WTC11 (cell line): Measurements from ENCODE around the gene FOXO3. TPM values are rescaled to one million over a fixed set of nuclear protein-coding genes. Genes with fewer than 3 reads are reported as not detected.

Experiments
- ATAC-seq: fragments of 200-7000 bp; cut with Tn5 transposase; 2 replicates; pipeline ENCODE4 v1.10.0; 2021; ENCODE audit warnings: mild to moderate bottlenecking, moderate library complexity
- CTCF ChIA-PET: fragments of 300-600 bp; sonication (Branson Sonifier 250); formaldehyde crosslinking; loops from one replicate; lab custom pipeline; 2021; ENCODE audit warnings: antibody characterized with exemption; lab: Charles Lee
- POLR2A ChIA-PET: fragments of 350-600 bp; sonication (Branson Sonifier 250); formaldehyde crosslinking; loops from one replicate; lab custom pipeline; 2021; ENCODE audit warnings: antibody characterized with exemption; lab: Charles Lee
- DNase-seq: peaks from one replicate; pipeline ENCODE4 v3.0.0; 2021; ENCODE audit warnings: low spot score
- H3K27ac Mint-ChIP-seq: 2 replicates; pipeline ENCODE4 v1.8.0; 2021; ENCODE audit warnings: mixed read lengths
- H3K27me3 Mint-ChIP-seq: 2 replicates; pipeline ENCODE4 v1.8.0; 2021; ENCODE audit warnings: low read depth, mild to moderate bottlenecking, moderate library complexity, mixed read lengths
- H3K36me3 Mint-ChIP-seq: 2 replicates; pipeline ENCODE4 v1.8.0; 2021; ENCODE audit warnings: mixed read lengths
- H3K4me1 Mint-ChIP-seq: 2 replicates; pipeline ENCODE4 v1.8.0; 2022; ENCODE audit warnings: mixed read lengths
- H3K4me3 Mint-ChIP-seq: 2 replicates; pipeline ENCODE4 v1.8.0; 2021; ENCODE audit warnings: mild to moderate bottlenecking, moderate library complexity, mixed read lengths
- H3K9me3 Mint-ChIP-seq: 2 replicates; pipeline ENCODE4 v1.8.0; 2021; ENCODE audit warnings: mixed read lengths
- ATF6 ChIP-seq: sonication (generic); formaldehyde crosslinking; IDR thresholded peaks from 2 replicates; pipeline ENCODE4 v1.8.1; 2023; ENCODE audit warnings: mild to moderate bottlenecking, missing genetic modification reagents
- E2F1 ChIP-seq: sonication (generic); formaldehyde crosslinking; IDR thresholded peaks from 2 replicates; pipeline ENCODE4 v1.8.0; 2022; ENCODE audit warnings: mild to moderate bottlenecking, missing genetic modification reagents
- E2F4 ChIP-seq: sonication (generic); formaldehyde crosslinking; IDR thresholded peaks from 2 replicates; pipeline ENCODE4 v1.8.1; 2022; ENCODE audit warnings: low read depth, mild to moderate bottlenecking, moderate library complexity, missing genetic modification reagents, borderline replicate concordance
- EMX1 ChIP-seq: fragments of 250-450 bp; sonication (Bioruptor Pico); IDR thresholded peaks from 2 replicates; pipeline ENCODE4 v1.8.0; 2021; ENCODE audit warnings: mild to moderate bottlenecking
- ESRRA ChIP-seq: sonication (generic); formaldehyde crosslinking; IDR thresholded peaks from 2 replicates; pipeline ENCODE4 v1.8.1; 2022; ENCODE audit warnings: mild to moderate bottlenecking, missing genetic modification reagents, borderline replicate concordance
- ETV6 ChIP-seq: sonication (generic); formaldehyde crosslinking; IDR thresholded peaks from 2 replicates; pipeline ENCODE4 v1.8.1; 2022; ENCODE audit warnings: mild to moderate bottlenecking, missing genetic modification reagents
- FOXK1 ChIP-seq: sonication (generic); formaldehyde crosslinking; IDR thresholded peaks from 2 replicates; pipeline ENCODE4 v1.8.0; 2022; ENCODE audit warnings: mild to moderate bottlenecking, moderate library complexity, missing genetic modification reagents
- IRF1 ChIP-seq: sonication (generic); formaldehyde crosslinking; IDR thresholded peaks from 2 replicates; pipeline ENCODE4 v1.8.0; 2023; ENCODE audit warnings: missing genetic modification reagents
- MYBL2 ChIP-seq: sonication (generic); formaldehyde crosslinking; IDR thresholded peaks from 2 replicates; pipeline ENCODE4 v1.8.1; 2023; ENCODE audit warnings: mild to moderate bottlenecking, moderate library complexity, missing genetic modification reagents
- NFATC4 ChIP-seq: fragments of 250-450 bp; sonication (Bioruptor Pico); IDR thresholded peaks from 2 replicates; pipeline ENCODE4 v1.9.0; 2021; ENCODE audit warnings: mild to moderate bottlenecking
- NFE2L1 ChIP-seq: sonication (generic); formaldehyde crosslinking; IDR thresholded peaks from 2 replicates; pipeline ENCODE4 v1.8.1; 2023; ENCODE audit warnings: missing genetic modification reagents
- NR1H2 ChIP-seq: sonication (generic); formaldehyde crosslinking; IDR thresholded peaks from 2 replicates; pipeline ENCODE4 v1.9.0; 2021; ENCODE audit warnings: mild to moderate bottlenecking, moderate library complexity, missing genetic modification reagents
- PREB ChIP-seq: sonication (generic); formaldehyde crosslinking; IDR thresholded peaks from 2 replicates; pipeline ENCODE4 v1.8.1; 2022; ENCODE audit warnings: mild to moderate bottlenecking, missing genetic modification reagents, moderate library complexity, borderline replicate concordance
- PRRX2 ChIP-seq: fragments of 250-450 bp; sonication (Bioruptor Pico); IDR thresholded peaks from 2 replicates; pipeline ENCODE4 v1.8.0; 2021; ENCODE audit warnings: mild to moderate bottlenecking
- SP1 ChIP-seq: sonication (generic); formaldehyde crosslinking; conservative IDR thresholded peaks from 2 replicates; pipeline ENCODE4 v1.8.1; 2022; ENCODE audit warnings: missing genetic modification reagents
- STAT6 ChIP-seq: sonication (generic); formaldehyde crosslinking; conservative IDR thresholded peaks from 2 replicates; pipeline ENCODE4 v1.8.1; 2023; ENCODE audit warnings: mild to moderate bottlenecking, low read depth, missing genetic modification reagents, moderate library complexity
- ZNF423 ChIP-seq: fragments of 250-450 bp; sonication (Bioruptor Pico); IDR thresholded peaks from 2 replicates; pipeline ENCODE4 v2.1.2; 2022; ENCODE audit warnings: mild to moderate bottlenecking, moderate library complexity
- ZNF671 ChIP-seq: fragments of 250-450 bp; sonication (Bioruptor Pico); IDR thresholded peaks from 2 replicates; pipeline ENCODE4 v1.8.0; 2021; ENCODE audit warnings: mild to moderate bottlenecking
- total RNA-seq: library from RNA; stranded (reverse); gene quantifications from 3 replicates; pipeline ENCODE4 v1.2.3, GENCODE V29; 2021
- TF ChIP-seq, protein P1 (sequence below): fragments of 250-450 bp; sonication (Bioruptor Pico); IDR thresholded peaks from 2 replicates; pipeline ENCODE4 v1.9.0; 2021; ENCODE audit warnings: moderate library complexity, mild to moderate bottlenecking, inconsistent platforms, borderline replicate concordance
- TF ChIP-seq, protein P2 (sequence below): fragments of 250-450 bp; sonication (Bioruptor Pico); IDR thresholded peaks from 2 replicates; pipeline ENCODE4 v1.9.0; 2021; ENCODE audit warnings: mild to moderate bottlenecking
- TF ChIP-seq, protein P3 (sequence below): sonication (generic); formaldehyde crosslinking; IDR thresholded peaks from 2 replicates; pipeline ENCODE4 v1.8.1; 2022; ENCODE audit warnings: missing genetic modification reagents, borderline replicate concordance

FOXO3 gene
- total RNA-seq, 1 experiment from 2014 or later: 15.6 TPM

DNA sequence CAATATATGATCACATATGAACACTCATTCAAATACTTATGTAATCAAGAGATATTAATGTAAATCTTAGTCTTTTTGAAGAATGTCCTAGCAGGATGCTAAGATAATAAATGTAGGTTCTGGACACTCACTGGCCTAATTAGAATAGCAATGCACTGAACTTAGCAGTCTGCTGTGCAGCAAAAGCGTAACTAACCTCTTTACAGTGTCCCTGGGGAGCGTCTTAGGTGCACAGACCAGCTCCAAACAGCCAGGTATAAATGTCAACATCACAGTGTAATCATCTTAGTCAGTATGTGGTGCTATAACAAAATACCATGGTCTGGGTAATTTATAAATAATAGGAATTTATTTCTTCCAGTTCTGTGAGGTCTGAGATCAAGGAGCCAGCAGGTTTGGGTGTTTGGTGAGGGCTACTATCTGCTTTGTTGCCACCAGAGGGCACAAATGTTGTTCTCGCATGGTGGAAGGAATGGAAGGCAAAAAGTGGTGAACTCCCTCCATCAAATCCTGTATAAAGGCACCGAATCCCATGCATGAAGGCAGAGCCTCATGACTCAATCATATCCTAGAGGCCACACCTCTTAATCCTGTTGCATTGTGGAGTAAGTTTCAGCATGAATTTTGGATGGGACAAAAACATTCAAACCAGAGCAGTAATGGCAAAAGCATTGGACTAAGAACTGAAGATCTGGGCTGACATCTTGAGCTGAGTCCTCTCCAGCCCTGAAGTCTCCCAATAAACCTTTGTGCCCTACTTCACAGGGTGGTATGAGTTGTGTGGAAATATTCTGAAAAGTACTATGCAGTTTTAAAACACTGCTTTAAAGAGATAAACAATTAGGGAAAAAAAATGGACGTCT, 41.8 kb upstream of the FOXO3 start (continued):
- TF ChIP-seq IRF1: no peak
- TF ChIP-seq E2F1 (CRISPR knock-in tag): no peak
- TF ChIP-seq, protein P1, sequence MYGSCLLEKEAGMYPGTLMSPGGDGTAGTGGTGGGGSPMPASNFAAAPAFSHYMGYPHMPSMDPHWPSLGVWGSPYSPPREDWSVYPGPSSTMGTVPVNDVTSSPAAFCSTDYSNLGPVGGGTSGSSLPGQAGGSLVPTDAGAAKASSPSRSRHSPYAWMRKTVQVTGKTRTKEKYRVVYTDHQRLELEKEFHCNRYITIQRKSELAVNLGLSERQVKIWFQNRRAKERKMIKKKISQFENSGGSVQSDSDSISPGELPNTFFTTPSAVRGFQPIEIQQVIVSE: no peak
- TF ChIP-seq ZNF671 (CRISPR knock-in tag): no peak
- TF ChIP-seq, protein P2, sequence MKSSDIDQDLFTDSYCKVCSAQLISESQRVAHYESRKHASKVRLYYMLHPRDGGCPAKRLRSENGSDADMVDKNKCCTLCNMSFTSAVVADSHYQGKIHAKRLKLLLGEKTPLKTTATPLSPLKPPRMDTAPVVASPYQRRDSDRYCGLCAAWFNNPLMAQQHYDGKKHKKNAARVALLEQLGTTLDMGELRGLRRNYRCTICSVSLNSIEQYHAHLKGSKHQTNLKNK (CRISPR knock-in tag): no peak
- no peak for TF ChIP-seq NR1H2 (CRISPR knock-in tag)
- TF ChIP-seq ATF6 (CRISPR knock-in tag): no peak
- TF ChIP-seq E2F4 (CRISPR knock-in tag): no peak
- no peak for TF ChIP-seq ZNF423 (CRISPR knock-in tag)
- TF ChIP-seq NFE2L1 (CRISPR knock-in tag): no peak
- no peak for TF ChIP-seq STAT6 (CRISPR knock-in tag)
- no peak for TF ChIP-seq PRRX2 (CRISPR knock-in tag)
- TF ChIP-seq, all 79 proteins: peak for 0

DNA sequence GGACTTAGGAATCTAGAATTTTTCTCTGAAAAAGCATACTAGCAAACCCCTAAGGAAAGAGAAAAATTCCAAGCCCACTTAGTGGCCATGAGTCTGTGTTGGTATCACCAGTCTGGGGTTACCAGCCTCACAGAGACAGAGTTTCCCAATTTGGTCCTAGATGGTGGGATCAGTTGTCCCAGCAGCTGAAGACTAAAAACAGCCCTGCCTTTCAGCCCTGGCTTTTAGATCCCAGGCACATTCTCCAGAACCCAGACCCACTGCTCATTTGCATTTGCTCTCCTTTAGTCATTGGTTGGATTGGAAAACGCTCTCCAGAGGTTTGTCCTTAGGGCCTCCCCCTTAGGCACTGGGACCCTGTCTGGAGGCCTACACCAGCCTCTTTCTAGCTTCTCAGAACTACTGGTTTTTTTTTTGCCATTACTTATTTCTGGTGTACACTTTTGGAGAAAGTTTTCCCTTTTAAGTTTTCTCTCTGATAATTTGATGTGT, 39.1 kb upstream of the FOXO3 start:
- DNase-seq: no peak
- TF ChIP-seq E2F1 (CRISPR knock-in tag) (no peak), ETV6 (CRISPR knock-in tag) (no peak), PREB (CRISPR knock-in tag) (no peak), ESRRA (CRISPR knock-in tag) (no peak), EMX1 (CRISPR knock-in tag) (no peak), NFATC4 (no peak), FOXK1 (CRISPR knock-in tag) (no peak), SP1 (no peak), ZNF423 (CRISPR knock-in tag) (no peak), MYBL2 (CRISPR knock-in tag) (no peak)
- TF ChIP-seq, protein P3, sequence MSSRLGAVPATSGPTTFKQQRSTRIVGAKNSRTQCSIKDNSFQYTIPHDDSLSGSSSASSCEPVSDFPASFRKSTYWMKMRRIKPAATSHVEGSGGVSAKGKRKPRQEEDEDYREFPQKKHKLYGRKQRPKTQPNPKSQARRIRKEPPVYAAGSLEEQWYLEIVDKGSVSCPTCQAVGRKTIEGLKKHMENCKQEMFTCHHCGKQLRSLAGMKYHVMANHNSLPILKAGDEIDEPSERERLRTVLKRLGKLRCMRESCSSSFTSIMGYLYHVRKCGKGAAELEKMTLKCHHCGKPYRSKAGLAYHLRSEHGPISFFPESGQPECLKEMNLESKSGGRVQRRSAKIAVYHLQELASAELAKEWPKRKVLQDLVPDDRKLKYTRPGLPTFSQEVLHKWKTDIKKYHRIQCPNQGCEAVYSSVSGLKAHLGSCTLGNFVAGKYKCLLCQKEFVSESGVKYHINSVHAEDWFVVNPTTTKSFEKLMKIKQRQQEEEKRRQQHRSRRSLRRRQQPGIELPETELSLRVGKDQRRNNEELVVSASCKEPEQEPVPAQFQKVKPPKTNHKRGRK (CRISPR knock-in tag): no peak
- TF ChIP-seq, all 79 proteins: peak for 0
- no peak overlapping the region for H3K4me3 Mint-ChIP-seq
- peaks cover 14% of the 10 kb centered on the region for H3K4me1 Mint-ChIP-seq
- 0 out of 2 replicates have a peak, but pooled peaks have one; percentile 22 for ATAC-seq
- no peaks in the 10 kb centered on the region for H3K36me3 Mint-ChIP-seq
- no peaks in the 10 kb centered on the region for H3K9me3 Mint-ChIP-seq
- ChIA-PET CTCF (interaction anchor here (1.1 to 4.3 kb wide), 2 partner anchors 316 to 346 kb away, joined by 4 to 23 read pairs; no protein-coding TSS in a partner anchor), POLR2A (no interaction called here)
- H3K27me3 Mint-ChIP-seq: no peaks in the 10 kb centered on the region
- H3K27ac Mint-ChIP-seq: no peak overlapping the region
